ENCODE measurements around the gene PIEZO1.

PIEZO1 gene

DNA sequence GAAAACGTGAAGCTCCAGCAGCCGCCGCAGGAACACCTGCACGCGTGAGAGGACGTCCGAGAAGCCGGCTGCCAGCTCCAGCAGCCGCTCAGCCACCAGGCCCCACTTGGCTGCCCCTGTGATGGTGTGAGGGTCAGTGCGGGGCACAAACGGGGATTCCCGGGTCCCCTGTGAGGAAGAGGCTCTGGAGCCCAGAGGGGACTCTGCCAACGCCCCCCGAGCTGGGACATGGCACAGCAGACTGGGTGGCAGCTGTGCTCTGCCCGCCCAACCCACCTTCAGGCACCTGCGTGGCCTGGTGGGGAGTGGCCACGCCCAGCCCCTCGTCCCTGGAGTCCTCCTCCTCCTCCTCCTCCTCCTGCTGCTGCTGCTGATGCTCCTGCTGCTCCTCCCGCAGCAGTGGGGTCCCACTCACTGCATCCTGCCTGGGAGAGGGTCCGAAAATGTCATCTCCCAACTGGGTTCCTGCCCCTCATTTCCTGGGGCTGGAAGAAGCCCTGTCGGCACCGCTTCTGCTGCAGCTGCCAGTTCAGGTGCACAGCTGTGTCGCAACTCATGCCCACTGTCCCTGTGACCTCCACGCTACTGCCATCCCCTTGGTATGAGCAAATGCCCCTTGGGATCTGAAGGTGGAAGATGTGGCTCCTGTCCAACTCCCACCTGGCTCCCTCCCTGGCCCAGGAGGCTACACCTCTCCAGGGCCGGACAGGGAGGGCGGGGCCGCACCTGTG, 51.2 kb downstream of the PIEZO1 start:
- TF ChIP-seq GATA2 (IDR thresholded peaks at IDR 0.05; ENCODE audit: low read depth, low read length) (no peak), GATA3 (IDR thresholded peaks at IDR 0.05; ENCODE audit: low read depth, low read length) (no peak)

DNA sequence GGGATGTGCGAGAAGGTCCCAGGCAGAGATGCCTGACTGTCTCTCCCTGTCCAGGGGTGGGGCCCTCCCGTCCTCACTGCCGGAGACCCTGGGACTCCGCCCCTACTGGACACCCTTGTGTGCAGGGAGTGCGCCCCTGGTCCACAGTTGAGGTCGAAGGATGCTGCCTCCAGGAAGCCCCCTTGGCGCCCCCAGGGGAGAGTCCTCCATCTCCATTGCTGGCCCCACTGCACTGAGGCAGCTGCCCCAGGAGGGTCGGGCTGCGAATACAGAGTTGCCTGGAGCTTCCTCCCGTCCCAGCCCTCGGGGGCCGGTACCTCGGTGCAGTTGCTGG, 52.1 kb downstream of the PIEZO1 start:
- TF ChIP-seq GATA2 (IDR thresholded peaks at IDR 0.05; ENCODE audit: low read depth, low read length) (no peak), GATA3 (IDR thresholded peaks at IDR 0.05; ENCODE audit: low read depth, low read length) (no peak)

DNA sequence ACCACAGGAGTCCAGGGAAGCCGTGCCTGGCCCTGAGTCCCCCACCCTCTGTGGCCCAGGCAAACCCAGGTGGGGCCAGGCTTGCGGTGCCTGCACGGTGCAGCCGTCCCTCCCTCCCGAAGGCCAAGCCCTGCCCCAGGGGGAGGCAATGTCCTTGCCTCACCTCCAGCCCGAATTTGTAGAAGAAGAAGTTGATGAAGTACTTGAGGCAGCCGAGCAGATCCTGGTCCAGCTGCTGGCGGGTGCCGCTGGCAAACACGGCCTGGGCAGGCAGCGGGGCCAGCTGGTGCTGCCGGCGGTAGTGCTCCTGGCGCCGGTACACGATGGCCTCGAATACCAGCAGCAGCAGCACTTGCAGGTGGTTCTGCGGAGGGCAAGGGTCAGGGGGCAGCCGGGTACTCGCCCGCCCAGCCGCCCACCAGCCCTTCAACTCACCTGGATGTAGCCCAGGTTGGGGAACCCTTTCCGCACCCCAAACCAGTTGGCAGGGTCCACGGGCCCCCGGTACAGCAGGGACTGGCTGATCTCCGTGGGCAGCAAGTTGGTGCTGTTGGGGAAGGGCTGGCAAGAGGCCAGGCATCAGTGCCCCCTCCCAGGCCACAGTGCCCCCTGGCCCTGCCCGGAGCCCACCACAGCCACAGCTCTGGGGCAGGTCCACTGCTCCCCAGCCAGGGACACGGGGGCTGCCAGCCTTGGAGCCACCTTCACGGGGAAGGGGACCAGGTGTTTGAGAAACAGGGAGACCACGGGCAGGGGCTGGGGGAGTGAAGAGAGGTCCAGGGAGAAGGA, 52.7 kb downstream of the PIEZO1 start:
- TF ChIP-seq GATA2 (IDR thresholded peaks at IDR 0.05; ENCODE audit: low read depth, low read length), result no peak
- TF ChIP-seq GATA3 (IDR thresholded peaks at IDR 0.05; ENCODE audit: low read depth, low read length), result no peak

DNA sequence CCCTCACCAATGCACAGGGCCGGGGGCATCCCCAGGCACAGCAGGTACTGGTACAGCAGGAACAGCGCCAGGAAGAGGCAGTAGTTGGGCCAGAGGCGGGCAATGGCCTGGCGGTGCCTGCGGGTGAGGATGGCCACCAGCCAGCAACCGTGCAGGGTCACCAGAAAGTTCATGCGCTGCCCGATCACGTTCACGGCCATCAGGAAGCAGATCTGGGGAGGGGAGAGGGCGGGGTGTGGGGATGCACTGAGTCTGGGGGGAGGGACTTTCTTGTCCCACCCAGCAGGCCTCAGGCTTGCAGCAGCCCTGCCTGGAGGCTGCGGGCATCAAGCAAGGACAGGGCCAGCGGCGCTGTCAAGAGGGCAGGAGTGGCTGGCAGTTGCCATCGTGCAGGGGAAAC, 53.3 kb downstream of the PIEZO1 start:
- no peak for TF ChIP-seq GATA3 (IDR thresholded peaks at IDR 0.05; ENCODE audit: low read depth, low read length)
- no peak for TF ChIP-seq GATA2 (IDR thresholded peaks at IDR 0.05; ENCODE audit: low read depth, low read length)

DNA sequence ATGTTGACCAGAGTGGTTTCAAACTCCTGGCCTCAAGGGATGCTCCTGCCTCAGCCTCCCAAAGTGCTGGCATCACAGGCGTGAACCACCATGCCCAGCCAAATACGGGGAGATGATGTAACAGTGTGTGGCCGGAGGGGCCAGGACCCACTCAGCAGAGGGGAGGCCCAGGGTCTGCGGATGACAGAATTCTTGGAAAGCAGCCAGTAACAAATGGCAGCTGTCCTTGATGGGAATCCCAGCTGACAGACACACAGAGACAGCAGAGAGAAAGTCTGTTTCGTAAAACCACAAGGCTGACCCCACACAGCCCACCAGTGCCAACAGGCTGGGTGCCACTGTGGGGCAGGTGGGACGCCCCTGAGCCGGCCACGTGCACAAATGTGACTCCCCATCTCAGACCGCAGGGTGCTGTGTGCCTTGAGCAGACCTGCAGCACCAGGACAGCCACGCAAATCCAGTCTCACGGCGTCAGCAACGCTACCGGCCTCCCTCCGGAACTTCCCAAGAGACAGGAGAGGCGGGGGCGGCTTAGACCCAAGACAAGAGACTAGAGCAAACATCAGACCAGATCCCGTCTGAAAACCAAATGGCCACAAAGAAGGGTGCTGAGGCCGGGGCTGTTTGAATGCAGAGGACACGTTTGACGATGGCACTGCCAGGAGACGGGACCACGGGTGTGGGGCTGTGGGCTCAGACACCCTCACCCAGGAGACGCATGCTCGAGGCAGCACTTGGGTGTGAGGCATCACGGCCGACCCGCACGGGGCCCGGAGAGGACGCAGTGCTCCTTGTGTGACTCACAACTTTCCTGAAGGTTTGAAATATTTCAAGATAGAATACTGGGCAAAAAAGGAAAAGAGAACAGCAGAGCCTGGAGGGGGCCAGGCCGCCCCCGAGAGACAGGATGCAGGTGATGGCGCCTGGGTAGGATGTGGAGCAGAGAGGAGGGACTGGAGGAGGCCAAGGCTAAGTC, 54.1 kb downstream of the PIEZO1 start:
- TF ChIP-seq GATA3 (IDR thresholded peaks at IDR 0.05; ENCODE audit: low read depth, low read length), result no peak
- no peak for TF ChIP-seq GATA2 (IDR thresholded peaks at IDR 0.05; ENCODE audit: low read depth, low read length)

- TF ChIP-seq GATA2 (IDR thresholded peaks at IDR 0.05; ENCODE audit: low read depth, low read length) (no peak), GATA3 (IDR thresholded peaks at IDR 0.05; ENCODE audit: low read depth, low read length) (no peak)
Observed at GRCh38 chr16:88727871-88728270, 57.1 kb downstream of the PIEZO1 start.

DNA sequence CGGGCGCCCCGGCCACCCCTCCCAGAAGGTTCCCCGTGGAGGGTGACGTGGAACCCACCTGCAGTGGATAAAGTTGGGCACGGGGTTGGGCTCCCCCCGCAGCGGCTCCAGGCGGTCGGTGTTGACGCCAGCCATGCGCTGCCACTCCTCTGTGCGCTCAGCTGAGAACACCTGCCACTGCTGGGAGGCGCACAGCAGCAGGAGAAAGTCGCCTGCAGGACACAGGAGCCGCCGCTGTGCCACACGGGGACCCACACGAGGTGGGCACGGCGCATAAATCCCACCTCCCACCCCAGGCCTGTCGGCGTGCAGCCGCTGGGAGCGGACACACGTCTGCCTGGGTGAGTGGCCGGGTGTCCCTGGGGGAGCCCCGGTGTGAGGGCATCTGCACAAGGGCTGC, 58.0 kb downstream of the PIEZO1 start:
- TF ChIP-seq GATA2 (IDR thresholded peaks at IDR 0.05; ENCODE audit: low read depth, low read length), result no peak
- no peak for TF ChIP-seq GATA3 (IDR thresholded peaks at IDR 0.05; ENCODE audit: low read depth, low read length)

DNA sequence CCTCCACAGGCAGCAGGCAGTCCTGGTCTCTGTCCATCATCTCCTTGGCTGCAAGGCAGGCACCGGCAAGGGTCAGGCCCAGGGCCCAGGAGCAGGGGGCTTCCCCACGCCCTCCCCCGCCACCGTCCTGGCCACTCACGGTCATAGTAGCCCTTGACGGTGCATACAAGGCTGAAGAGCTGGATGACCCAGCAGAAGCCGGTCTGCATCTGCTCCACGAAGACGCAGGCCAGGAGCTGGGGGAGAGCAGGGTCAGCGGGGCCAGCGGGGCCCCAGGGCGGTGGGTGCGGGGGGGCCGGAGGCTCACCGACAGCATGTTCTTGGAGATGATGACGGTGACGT, 58.6 kb downstream of the PIEZO1 start:
- no peak for TF ChIP-seq GATA3 (IDR thresholded peaks at IDR 0.05; ENCODE audit: low read depth, low read length)
- TF ChIP-seq GATA2 (IDR thresholded peaks at IDR 0.05; ENCODE audit: low read depth, low read length), result no peak

DNA sequence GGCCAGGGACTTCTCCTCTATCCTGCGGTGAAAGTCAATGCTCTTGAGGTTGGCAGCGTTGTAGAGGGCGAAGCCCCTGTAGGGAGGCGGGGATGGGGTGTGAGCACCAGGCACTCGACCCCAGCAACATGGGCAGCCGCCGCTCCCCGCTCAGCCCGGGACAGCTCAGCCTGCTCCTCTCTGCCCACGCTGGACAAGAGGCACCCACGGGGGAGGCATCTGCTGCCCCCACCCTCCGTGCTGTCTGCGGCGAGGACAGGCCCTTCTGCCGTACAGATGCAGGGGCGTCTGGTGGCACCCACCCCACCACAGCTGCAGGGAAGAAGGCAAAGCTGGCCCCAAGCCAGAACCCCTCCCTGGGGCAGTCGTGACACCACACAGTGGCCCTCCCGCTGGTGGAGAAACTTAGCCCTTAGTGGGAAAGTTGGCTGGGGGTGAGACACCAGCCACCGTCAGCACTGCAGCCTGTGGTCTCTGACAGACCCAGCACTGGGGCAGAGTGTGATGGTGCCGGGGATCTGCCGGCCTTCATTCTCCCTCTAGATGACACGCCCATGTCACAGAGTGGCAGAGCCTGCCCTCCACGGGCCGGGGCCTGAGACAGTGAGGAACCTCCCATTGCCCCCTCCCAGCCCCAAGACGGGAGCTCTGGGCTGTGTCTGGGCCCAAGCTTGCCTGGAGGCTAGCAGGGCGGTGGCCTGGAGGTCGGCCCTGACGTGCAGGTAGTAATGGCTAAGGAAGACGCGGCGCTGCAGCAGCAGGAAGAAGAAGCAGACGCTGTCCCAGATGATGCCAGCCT, 59.2 kb downstream of the PIEZO1 start:
- TF ChIP-seq GATA2 (IDR thresholded peaks at IDR 0.05; ENCODE audit: low read depth, low read length) (no peak), GATA3 (IDR thresholded peaks at IDR 0.05; ENCODE audit: low read depth, low read length) (no peak)

GRCh38 chr16:88724855-88725555, 60.0 kb downstream of the PIEZO1 start:
- TF ChIP-seq GATA3 (IDR thresholded peaks at IDR 0.05; ENCODE audit: low read depth, low read length) (no peak), GATA2 (IDR thresholded peaks at IDR 0.05; ENCODE audit: low read depth, low read length) (no peak)

DNA sequence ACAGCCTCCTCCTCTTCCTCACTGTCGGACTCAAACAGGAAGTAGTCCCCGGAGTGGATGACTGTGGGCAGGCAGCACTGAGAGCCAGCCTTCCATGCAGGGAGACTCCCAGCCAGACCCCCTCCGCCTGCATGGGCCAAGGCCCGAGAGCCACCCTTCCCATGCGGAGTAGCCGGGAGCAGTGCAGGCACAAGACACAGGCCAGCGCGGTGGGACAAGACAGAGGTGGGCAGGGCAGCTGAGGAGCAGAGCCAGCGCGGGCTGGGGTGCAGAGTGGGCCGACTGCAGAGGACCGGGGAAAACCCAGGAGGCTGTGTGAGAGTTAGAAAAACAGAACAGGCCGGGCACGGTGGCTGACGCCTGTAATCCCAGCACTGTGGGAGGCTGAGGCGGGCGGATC, 61.1 kb downstream of the PIEZO1 start:
- no peak for TF ChIP-seq GATA3 (IDR thresholded peaks at IDR 0.05; ENCODE audit: low read depth, low read length)
- TF ChIP-seq GATA2 (IDR thresholded peaks at IDR 0.05; ENCODE audit: low read depth, low read length), result no peak

GRCh38 chr16:88723507-88723887, 61.5 kb downstream of the PIEZO1 start:
- TF ChIP-seq GATA3 (IDR thresholded peaks at IDR 0.05; ENCODE audit: low read depth, low read length) (no peak), GATA2 (IDR thresholded peaks at IDR 0.05; ENCODE audit: low read depth, low read length) (no peak)
